BLaER1 treated with 17β-estradiol and CSF1 and Interleukin-3, amounts not matched to agents 10 nM and 100 nM (cell line): ENCODE data around the gene DLG2.

Experiments used
- H3K27ac ChIP-seq, 11 experiments: shearing (Covaris generic); formaldehyde crosslinking; 2 replicates each; pipeline ENCODE4 v1.8.1; 2022
- H3K27me3 ChIP-seq, 11 experiments: shearing (Covaris generic); formaldehyde crosslinking; 2 replicates each; pipeline ENCODE4 v1.8.1; 2022
- H3K36me3 ChIP-seq, 11 experiments: shearing (Covaris generic); formaldehyde crosslinking; 2 replicates each; pipeline ENCODE4 v1.8.1; 2022
- H3K4me1 ChIP-seq, 10 experiments: shearing (Covaris generic); formaldehyde crosslinking; 2 replicates each; pipeline ENCODE4 v1.8.1; 2022
- H3K4me2 ChIP-seq, 11 experiments: shearing (Covaris generic); formaldehyde crosslinking; 2 replicates each; pipeline ENCODE4 v1.8.1; 2022
- H3K4me3 ChIP-seq, 10 experiments: shearing (Covaris generic); formaldehyde crosslinking; 2 replicates each; pipeline ENCODE4 v1.8.1; 2022
- H3K9ac ChIP-seq, 11 experiments: shearing (Covaris generic); formaldehyde crosslinking; 2 replicates each; pipeline ENCODE4 v1.8.1; 2022
- H3K9me3 ChIP-seq, 11 experiments: shearing (Covaris generic); formaldehyde crosslinking; replicated peaks in 1 of 11; 2 replicates each; pipeline ENCODE4 v1.8.1; 2022
- H4K20me1 ChIP-seq, 11 experiments: shearing (Covaris generic); formaldehyde crosslinking; 2 replicates each; pipeline ENCODE4 v1.8.1; 2022
- Cebpa-rat ChIP-seq, 11 experiments: shearing (Covaris generic); IDR thresholded peaks; 2 replicates each; pipeline ENCODE4 v1.8.1; 2022

Gene DLG2

DNA sequence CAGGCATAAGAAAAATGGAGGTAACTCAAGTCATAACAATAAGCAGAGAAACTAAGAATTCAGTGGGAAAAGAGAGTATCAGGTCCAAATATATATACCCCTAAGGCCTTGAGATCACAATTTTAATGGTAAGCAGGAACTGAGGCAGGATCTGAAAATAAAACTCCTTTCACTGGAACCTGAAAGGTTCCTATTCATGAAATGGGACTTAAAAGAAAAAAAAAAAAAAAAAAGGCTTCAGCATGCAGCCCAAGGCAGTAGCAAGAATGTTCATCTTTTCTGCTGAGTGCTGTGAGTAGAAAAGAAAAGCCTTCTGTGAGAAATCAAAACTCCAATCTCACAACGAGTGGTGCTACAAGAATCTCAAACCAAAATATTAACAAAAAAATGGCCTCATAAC is 75.3 kb downstream of the DLG2 start:
- Histone ChIP-seq H4K20me1 (no peaks in the 10 kb centered on the region; a peak in 1 of 22 replicates), H3K9me3 (peaks cover 0 to 9% (median 0%) of the 10 kb centered on the region in 11 experiments; a peak in 2 of 22 replicates), H3K36me3 (no peaks in the 10 kb centered on the region; a peak in 1 of 22 replicates), H3K27ac (no peak overlapping the region), H3K27me3 (no peaks in the 10 kb centered on the region), H3K9ac (no peak overlapping the region), H3K4me1 (no peaks in the 10 kb centered on the region), H3K4me2 (no peak overlapping the region), H3K4me3 (no peak overlapping the region)
- TF ChIP-seq Cebpa-rat (IDR thresholded peaks at IDR 0.05) = no peak

DNA sequence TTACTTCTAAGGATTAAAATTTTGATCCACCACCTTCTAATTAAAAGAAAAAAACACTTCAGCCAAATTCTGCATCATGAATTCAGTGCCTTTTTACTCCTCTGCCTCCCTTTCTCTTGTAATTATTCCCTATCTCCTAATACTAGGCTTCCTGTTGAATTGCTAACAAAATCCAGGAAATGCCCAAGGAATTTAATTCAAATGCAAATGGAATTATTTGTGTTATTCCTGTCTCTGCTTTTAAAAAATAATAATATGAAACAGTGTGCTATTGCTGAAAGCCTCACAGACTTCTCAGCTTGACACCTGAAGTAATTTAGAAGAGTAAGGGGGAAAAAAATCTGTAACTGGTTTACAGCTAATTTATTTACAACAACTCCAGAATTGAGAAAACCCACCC is 85.5 kb downstream of the DLG2 start:
- no peak overlapping the region for H3K4me3 ChIP-seq
- no peak for TF ChIP-seq Cebpa-rat (IDR thresholded peaks at IDR 0.05)
- no peak overlapping the region for H3K9ac ChIP-seq
- H3K27me3 ChIP-seq = no peaks in the 10 kb centered on the region
- no peak overlapping the region for H3K27ac ChIP-seq
- no peaks in the 10 kb centered on the region for H3K4me1 ChIP-seq
- peaks cover 6 to 13% (median 10%) of the 10 kb centered on the region in 11 experiments for H3K9me3 ChIP-seq
- no peaks in the 10 kb centered on the region for H3K36me3 ChIP-seq
- no peak overlapping the region for H3K4me2 ChIP-seq
- H4K20me1 ChIP-seq = no peaks in the 10 kb centered on the region

GRCh38 chr11:85540635-85541205 is 86.4 kb downstream of the DLG2 start:
- H3K4me2 ChIP-seq = no peak overlapping the region
- no peak overlapping the region for H3K27ac ChIP-seq
- H3K36me3 ChIP-seq = no peaks in the 10 kb centered on the region

GRCh38 chr11:85540181-85540580 is 87.0 kb downstream of the DLG2 start:
- Histone ChIP-seq H4K20me1 (no peaks in the 10 kb centered on the region), H3K4me2 (no peak overlapping the region), H3K4me1 (no peaks in the 10 kb centered on the region), H3K4me3 (no peak overlapping the region), H3K36me3 (no peaks in the 10 kb centered on the region), H3K9ac (no peak overlapping the region), H3K27ac (no peak overlapping the region), H3K27me3 (no peaks in the 10 kb centered on the region), H3K9me3 (peaks cover 15 to 26% (median 22%) of the 10 kb centered on the region in 11 experiments)
- TF ChIP-seq Cebpa-rat (IDR thresholded peaks at IDR 0.05) = no peak

More at GRCh38 chr11:85540635-85541205, 86.4 kb downstream of the DLG2 start:
- Histone ChIP-seq H4K20me1 (no peaks in the 10 kb centered on the region), H3K4me3 (no peak overlapping the region), H3K9me3 (peaks cover 15 to 23% (median 19%) of the 10 kb centered on the region in 11 experiments), H3K27me3 (no peaks in the 10 kb centered on the region), H3K9ac (no peak overlapping the region), H3K4me1 (no peaks in the 10 kb centered on the region)
- TF ChIP-seq Cebpa-rat (IDR thresholded peaks at IDR 0.05) = no peak

DNA sequence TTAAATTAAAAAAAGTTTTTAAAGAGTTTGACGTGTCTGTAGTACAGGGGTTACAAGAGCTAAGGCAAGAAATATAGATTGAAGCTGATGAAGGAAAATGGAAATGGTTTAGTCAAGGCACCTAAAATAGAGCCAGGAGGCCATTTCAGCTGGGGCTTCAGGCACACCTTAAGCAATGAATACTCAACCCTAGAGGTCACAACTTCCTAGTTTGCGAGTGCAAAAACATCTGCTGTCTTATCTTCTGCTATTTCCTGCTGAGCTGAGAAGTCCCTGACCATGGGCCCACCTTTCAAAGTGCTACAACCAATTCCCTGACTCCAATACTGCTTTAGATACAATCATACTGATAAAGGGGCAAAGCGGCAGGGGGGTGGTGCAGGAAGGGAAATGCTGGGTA is 87.4 kb downstream of the DLG2 start:
- Histone ChIP-seq H3K9me3 (peaks cover 20 to 30% (median 26%) of the 10 kb centered on the region in 11 experiments), H3K4me2 (no peak overlapping the region), H3K27me3 (no peaks in the 10 kb centered on the region), H3K27ac (no peak overlapping the region), H3K4me1 (no peaks in the 10 kb centered on the region), H4K20me1 (no peaks in the 10 kb centered on the region), H3K36me3 (no peaks in the 10 kb centered on the region; a peak in 1 of 22 replicates), H3K9ac (no peak overlapping the region), H3K4me3 (no peak overlapping the region)
- TF ChIP-seq Cebpa-rat (IDR thresholded peaks at IDR 0.05) = no peak

- Histone ChIP-seq H3K36me3 (no peaks in the 10 kb centered on the region; a peak in 1 of 22 replicates), H3K4me1 (no peaks in the 10 kb centered on the region), H3K27me3 (no peaks in the 10 kb centered on the region), H3K9me3 (peaks cover 25 to 36% (median 32%) of the 10 kb centered on the region in 11 experiments), H3K4me2 (no peak overlapping the region), H3K4me3 (no peak overlapping the region), H3K27ac (no peak overlapping the region), H3K9ac (no peak overlapping the region), H4K20me1 (no peaks in the 10 kb centered on the region)
- TF ChIP-seq Cebpa-rat (IDR thresholded peaks at IDR 0.05) = no peak
Observed at GRCh38 chr11:85539029-85539689, 88.0 kb downstream of the DLG2 start.

DNA sequence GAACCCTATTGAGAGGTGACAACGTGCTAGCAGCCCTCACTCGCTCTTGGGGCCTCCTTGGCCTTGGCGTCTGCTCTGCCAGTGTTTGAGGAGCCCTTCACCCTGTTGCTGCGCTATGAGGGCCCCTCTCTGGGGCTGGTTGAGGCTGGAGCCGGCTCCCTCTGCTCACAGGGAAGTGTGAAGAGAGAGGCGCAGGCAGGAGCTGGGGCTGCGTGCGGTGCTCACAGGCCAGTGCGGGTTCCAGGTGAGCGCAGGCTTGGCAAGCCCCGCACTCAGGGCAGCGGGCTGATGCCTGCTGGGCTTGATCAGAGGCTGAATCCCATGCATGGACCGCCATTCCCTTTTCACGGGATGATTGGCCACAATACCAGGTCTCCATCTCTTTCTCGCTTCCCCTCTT is 90.7 kb downstream of the DLG2 start:
- no peak for TF ChIP-seq Cebpa-rat (IDR thresholded peaks at IDR 0.05)
- H3K4me1 ChIP-seq = no peaks in the 10 kb centered on the region
- H3K4me2 ChIP-seq = no peak overlapping the region
- H3K27me3 ChIP-seq = no peaks in the 10 kb centered on the region
- H3K36me3 ChIP-seq = no peaks in the 10 kb centered on the region; a peak in 1 of 22 replicates
- H3K9ac ChIP-seq = no peak overlapping the region
- no peak overlapping the region for H3K27ac ChIP-seq
- H4K20me1 ChIP-seq = no peaks in the 10 kb centered on the region
- H3K9me3 ChIP-seq = peaks cover 26 to 38% (median 34%) of the 10 kb centered on the region in 11 experiments
- no peak overlapping the region for H3K4me3 ChIP-seq

DNA sequence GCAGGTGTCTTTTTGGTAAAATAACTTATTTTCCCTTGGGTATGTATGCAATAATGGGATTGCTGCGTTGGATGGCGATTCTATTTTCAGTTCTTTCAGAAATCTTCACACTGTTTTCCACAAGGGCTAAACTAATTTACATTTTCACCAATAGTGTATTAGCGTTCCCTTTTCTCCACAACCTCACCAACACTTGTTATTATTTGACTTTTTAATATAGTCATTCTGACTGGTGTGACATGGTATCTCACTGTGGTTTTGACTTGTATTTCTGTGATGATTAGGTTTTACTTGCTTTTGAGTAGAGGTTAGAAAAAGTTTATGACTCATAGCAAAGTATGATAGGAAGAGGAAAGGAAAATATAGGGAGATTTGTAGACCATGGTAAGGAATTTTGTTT is 92.3 kb downstream of the DLG2 start:
- TF ChIP-seq Cebpa-rat (IDR thresholded peaks at IDR 0.05) = no peak
- no peak overlapping the region for H3K27ac ChIP-seq

DNA sequence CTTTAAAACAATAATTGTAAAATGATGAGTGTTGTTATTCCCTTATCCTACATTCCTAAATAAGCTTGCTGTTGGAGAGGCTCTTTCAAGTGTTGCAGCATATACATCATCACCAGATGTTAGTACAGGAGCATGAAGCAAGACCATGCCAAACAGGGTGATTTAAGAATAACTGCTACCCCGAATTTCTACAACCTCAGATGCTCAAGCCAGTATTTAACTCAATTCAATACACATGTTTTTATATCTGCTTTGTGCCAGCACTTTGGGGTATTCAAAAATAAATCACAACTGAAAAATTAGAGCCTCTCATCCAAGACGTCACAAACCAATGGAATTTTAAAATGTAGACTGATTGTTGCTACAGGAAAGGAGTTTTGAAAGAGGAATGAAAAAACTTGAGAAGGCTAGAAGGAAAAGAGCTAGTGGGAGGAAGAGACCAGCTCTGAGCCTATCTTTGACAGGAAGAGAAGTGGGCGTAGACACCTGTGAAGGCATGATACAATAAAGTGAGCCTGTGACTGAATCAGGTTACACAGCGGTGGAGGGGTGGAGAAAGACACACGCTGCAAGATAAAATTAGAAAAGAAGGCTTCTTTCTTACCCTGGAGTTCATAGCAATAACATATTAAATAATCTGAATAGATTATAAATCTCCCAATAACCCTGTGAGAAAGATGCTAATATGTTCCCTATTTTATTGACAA is 95.8 kb downstream of the DLG2 start:
- Histone ChIP-seq H3K4me2 (no peak overlapping the region), H3K27ac (no peak overlapping the region), H3K4me1 (no peaks in the 10 kb centered on the region), H3K4me3 (no peak overlapping the region), H4K20me1 (no peaks in the 10 kb centered on the region), H3K36me3 (no peaks in the 10 kb centered on the region; a peak in 1 of 22 replicates), H3K9ac (no peak overlapping the region), H3K27me3 (no peaks in the 10 kb centered on the region), H3K9me3 (peaks cover 16 to 26% (median 21%) of the 10 kb centered on the region in 11 experiments)
- no peak for TF ChIP-seq Cebpa-rat (IDR thresholded peaks at IDR 0.05)

More for the DNA sequence above, 92.3 kb downstream of the DLG2 start:
- H3K36me3 ChIP-seq = no peaks in the 10 kb centered on the region; a peak in 1 of 22 replicates
- H3K27me3 ChIP-seq = no peaks in the 10 kb centered on the region
- no peaks in the 10 kb centered on the region for H3K4me1 ChIP-seq
- H3K4me3 ChIP-seq = no peak overlapping the region
- H3K9ac ChIP-seq = no peak overlapping the region
- H4K20me1 ChIP-seq = no peaks in the 10 kb centered on the region
- H3K4me2 ChIP-seq = no peak overlapping the region
- H3K9me3 ChIP-seq = peaks cover 26 to 38% (median 34%) of the 10 kb centered on the region in 11 experiments
